LNCAP (cell line): ENCODE measurements around the gene MEN1.

Experiments used
- TF ChIP-seq, protein P1 (sequence below): fragments of 450-650 bp; IDR thresholded peaks from 2 replicates; pipeline ENCODE4 v1.5.1; 2017; ENCODE audit warnings: mild to moderate bottlenecking

MEN1 gene

DNA sequence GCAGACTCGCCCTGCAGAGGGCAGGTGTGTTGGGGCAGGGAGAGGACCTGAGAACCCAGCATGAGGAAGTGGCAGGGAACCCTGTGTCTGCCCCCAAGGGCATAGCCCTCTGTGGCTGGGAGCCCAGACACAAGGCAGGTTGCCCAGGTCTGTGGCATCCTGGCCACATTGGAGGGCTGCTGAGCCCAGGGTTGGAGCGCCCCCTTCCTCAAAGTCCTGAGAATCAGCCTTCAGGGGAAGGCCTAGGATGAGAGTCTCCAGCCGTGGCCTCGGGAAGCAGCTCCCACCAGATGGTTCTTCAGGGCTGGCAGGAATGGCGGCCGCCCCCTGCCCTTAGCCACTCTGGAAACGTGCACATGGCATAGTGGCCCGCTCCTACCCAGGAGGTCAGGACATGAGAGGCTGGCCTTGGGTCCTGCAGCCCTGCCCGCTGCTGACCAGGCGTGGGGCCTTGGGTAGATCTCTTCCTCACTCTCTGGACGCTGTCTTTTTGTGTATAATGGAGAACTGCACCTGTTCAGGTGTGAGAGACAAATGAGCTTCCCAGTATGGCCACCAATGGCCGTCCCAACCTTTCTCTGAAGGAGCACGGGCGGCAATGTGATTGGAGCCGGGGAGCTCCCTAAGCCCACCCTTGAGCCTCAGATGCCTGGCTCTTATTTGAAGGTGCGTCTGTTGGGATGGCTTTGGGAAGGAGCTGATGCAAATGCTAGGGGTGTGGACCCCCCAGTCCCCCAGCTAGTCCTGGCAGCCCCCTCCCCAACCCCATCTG is 38.7 kb upstream of the MEN1 start:
- TF ChIP-seq, protein P1, sequence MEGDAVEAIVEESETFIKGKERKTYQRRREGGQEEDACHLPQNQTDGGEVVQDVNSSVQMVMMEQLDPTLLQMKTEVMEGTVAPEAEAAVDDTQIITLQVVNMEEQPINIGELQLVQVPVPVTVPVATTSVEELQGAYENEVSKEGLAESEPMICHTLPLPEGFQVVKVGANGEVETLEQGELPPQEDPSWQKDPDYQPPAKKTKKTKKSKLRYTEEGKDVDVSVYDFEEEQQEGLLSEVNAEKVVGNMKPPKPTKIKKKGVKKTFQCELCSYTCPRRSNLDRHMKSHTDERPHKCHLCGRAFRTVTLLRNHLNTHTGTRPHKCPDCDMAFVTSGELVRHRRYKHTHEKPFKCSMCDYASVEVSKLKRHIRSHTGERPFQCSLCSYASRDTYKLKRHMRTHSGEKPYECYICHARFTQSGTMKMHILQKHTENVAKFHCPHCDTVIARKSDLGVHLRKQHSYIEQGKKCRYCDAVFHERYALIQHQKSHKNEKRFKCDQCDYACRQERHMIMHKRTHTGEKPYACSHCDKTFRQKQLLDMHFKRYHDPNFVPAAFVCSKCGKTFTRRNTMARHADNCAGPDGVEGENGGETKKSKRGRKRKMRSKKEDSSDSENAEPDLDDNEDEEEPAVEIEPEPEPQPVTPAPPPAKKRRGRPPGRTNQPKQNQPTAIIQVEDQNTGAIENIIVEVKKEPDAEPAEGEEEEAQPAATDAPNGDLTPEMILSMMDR, result no peak

DNA sequence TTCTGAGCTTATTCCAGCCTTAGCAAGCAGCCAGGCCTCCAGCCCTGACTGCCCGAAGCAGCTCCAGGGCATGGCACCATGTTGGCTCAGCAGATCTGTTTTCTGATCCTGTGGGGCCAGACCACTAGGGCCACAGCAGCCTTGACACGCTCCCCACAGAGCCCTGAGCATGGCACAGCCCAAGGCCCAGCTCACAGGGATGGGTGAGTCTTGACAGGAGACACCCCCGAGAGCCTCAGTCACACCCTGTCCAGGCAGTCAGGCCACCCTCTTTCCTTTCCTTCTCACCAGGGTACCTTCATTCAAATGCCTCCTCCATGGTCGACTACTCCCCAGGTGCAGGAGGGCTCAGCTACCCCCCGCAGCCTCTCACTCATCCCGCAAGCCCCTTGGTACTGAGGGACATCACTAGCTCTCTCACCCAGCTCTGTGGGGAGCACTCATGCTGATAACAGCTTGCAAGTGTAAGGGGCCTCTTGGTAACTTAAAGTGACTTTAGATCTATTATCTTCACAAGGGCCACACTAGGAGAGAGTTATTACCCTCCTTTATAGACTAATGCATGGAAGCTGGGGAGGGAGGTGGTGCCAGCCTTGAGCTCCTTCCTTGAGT is 38.0 kb upstream of the MEN1 start:
- TF ChIP-seq, protein P1, result no peak

DNA sequence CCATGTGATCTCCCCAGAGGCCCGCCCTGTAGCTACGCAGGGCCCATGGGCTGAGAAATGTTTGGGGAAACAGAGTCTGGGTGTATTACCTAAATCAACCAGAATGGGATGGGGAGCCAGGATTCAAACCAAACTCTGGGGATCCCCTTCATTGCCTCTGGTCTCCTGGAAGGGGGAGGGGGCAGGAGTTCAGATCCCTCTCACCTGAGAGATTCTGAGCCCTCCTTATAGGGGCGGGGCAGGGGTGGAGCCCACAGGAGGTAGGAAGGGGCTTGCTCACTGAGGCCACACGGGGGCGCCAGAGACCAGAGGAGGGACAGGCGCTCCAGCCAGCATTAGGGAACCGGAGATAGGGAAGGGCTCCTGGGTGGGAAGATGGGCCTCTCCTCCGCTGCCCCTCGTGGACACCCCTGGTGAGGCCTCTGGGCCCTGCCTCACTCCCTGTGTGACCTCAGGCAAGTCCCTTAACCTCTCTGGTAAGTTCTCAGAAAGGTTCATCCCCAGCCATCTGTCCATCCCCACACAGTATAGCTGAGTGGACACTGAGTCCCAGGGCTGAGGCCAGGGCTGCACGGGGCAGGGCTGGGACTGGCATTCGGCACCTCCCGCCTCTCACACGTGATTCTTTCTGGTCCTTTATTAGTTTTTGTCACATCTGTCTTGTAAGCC is 36.8 kb upstream of the MEN1 start:
- TF ChIP-seq, protein P1, result peak; percentile 91

DNA sequence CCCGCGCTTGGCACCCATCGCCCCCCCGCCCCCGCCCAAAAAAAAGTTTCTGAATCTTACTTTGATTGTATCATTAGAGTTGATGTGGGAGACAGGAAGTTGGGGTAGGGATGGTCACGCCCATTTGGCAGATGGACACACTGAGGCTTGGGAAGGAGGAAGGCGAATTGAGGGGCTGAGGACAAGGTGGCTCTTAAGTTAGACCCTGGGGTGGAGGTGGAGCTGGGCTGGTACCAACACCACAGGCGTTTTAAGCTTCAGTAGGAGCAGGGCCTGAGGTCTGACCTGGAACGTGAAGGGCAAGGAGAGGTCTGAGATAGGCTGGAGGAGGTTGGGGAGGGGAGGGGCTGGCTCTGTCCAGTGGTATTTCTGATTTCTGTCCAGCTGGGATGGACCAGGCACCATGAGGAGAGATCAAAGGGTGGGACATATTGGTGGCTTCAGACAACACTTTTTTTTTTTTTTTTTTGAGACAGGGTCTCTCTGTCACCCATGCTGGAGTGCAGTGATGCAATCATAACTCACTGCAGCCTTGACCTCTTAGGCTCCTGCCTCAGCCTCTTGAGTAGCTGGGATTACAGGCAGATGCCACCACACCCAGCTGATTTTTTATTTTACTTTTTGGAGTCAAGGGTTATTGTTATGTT is 34.9 kb upstream of the MEN1 start:
- TF ChIP-seq, protein P1, result no peak

DNA sequence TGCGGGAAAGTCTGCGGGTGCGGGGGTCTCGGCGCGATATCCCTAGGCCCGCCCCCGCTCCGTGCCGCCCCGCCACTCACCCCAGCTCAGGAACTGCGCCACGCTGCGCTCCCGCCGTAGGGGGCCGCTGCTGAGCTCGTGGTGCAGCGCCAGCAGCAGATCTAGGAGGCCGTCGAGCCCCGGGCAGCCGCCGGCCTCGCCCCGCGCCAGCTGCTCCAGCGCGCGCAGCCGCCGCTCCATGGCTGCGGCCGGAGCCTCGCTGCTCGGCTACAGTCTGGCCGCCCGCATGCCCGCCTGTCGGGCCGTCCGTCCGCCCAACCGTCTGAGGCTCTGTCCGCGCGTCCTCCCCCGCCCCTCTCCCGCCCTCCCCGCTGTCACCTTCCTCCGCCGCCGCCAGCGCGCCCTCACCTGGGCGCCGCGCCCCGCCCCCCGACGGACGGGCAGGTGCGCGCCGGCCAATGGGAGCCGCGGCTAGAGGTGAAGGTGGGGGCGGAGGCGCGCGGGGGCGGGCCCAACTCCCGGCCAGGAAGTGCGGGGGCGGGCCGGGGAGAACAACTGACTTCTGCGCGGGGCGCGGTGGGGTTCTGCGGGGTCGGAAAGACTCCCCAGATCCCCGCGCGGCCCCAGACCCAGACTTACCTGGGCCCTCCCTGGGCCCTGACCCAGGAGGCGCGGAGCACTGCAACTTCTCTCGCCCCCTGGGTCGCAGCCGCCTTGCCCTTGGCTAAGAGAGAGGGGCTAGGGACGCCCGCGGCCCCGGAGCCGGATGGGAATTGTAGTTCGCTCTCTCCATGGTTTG is 34.2 kb upstream of the MEN1 start, which contains the start of gene CDC42BPG:
CDC42BPG (minus strand) TSS at position 324 of the 799 bp plus-strand sequence; CDS start at position 240, 84 bp downstream.
- TF ChIP-seq, protein P1, result peak; percentile 70

DNA sequence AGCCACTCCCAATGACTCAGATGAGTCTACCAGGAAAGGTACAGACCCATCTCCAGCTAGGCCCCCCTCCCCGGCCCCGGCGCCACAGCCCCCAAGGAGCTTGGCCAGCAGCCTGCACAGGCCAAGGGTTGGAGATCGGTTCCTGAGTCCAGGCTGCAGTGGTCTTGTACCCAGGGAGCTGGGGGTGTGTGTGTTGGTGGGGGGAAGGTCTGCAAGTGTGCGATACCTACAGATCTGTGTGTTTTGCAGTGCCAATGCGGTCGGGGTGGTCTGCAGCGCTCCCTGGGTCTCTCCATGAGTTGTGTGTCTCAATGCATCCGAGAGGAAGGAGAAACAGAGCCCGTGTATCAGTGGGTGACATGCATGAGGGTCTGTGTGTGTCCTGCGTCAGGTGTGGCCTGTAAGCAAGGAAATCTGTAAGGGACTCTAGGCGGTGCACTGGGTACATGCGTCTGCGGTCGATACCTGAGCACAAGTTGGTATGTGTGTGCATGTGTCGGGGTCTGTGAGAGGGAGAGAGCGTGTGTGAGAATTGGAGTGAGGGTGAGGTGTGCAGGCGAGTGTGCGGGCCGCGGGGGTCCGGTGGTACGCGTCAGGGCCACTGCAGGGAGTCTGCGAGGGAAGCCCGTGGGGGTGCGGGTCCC is 33.5 kb upstream of the MEN1 start:
- TF ChIP-seq, protein P1, result no peak
